SW480 (cell line): ENCODE measurements around the gene TOP2A.

Experiments
- DNase-seq: peaks from one replicate; pipeline ENCODE4 v3.0.0-alpha.2; 2016; ENCODE audit warnings: low spot score

The TOP2A gene

DNA sequence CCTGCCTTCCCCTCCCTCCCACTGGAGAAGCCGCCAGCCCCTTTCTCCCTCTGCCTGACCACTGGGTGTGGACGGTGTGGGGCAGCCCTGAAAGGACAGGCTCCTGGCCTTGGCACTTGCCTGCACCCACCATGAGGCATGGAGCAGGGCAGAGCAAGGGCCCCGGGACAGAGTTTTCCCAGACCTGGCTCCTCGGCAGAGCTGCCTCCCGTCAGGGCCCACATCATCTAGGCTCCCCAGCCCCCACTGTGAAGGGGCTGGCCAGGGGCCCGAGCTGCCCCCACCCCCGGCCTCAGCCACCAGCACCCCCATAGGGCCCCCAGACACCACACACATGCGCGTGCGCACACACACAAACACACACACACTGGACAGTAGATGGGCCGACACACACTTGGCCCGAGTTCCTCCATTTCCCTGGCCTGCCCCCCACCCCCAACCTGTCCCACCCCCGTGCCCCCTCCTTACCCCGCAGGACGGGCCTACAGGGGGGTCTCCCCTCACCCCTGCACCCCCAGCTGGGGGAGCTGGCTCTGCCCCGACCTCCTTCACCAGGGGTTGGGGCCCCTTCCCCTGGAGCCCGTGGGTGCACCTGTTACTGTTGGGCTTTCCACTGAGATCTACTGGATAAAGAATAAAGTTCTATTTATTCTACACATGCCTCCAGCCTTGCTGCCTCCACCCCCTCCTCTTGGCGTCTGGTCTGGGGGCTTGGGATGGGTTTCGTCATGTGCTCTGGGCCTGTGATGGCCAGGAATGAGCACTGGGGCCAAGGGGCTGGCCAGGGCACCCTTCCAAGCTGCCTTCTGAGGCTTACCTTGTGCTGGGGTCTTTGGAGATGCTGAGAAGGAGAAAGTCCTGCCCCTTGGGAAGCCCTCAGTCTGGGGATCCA is 60.5 kb downstream of the TOP2A start:
- DNase-seq: no peak

DNA sequence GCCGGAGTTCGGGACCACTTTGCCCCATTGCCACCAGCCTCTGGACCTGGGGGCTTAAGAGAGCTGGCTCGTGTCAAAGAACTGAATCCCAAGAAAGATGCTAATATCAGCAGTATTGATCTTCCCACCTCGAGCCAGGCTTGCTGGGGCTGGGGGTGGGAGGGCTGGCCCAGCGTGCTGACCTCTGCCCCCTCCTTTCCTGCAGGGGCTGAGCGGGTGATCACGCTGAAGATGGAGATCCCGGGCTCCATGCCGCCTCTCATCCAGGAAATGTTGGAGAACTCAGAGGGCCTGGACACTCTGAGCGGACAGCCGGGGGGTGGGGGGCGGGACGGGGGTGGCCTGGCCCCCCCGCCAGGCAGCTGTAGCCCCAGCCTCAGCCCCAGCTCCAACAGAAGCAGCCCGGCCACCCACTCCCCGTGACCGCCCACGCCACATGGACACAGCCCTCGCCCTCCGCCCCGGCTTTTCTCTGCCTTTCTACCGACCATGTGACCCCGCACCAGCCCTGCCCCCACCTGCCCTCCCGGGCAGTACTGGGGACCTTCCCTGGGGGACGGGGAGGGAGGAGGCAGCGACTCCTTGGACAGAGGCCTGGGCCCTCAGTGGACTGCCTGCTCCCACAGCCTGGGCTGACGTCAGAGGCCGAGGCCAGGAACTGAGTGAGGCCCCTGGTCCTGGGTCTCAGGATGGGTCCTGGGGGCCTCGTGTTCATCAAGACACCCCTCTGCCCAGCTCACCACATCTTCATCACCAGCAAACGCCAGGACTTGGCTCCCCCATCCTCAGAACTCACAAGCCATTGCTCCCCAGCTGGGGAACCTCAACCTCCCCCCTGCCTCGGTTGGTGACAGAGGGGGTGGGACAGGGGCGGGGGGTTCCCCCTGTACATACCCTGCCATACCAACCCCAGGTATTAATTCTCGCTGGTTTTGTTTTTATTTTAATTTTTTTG is 61.6 kb downstream of the TOP2A start:
- DNase-seq: no peak

DNA sequence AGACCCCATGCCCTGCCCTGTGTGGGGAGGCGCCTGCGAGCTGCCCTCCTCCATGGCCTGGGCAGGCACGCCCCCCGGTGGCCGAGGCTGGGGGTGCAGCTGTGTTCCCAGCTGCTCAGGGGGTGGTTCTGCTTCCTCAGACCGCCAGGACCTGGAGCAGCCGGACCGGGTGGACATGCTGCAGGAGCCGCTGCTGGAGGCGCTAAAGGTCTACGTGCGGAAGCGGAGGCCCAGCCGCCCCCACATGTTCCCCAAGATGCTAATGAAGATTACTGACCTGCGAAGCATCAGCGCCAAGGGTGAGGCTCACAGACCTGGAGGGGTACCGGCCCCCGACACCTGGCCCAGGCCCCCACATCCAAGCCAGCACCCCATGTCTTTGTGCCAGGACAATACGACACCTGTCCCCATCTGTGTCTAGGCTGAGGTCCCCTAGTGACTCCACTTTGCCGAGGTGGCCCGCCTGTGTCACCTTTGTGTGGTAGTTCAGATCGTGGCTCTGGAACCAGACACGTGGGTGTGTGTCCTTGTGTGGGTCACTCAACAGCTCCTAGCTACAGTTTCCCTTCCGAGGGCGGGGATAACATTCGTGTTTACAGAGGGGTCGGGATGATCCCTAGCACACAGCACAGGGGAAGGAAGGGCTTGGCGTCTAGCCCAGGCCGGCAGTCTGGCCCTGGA is 62.4 kb downstream of the TOP2A start:
- peak; percentile 37 for DNase-seq

DNA sequence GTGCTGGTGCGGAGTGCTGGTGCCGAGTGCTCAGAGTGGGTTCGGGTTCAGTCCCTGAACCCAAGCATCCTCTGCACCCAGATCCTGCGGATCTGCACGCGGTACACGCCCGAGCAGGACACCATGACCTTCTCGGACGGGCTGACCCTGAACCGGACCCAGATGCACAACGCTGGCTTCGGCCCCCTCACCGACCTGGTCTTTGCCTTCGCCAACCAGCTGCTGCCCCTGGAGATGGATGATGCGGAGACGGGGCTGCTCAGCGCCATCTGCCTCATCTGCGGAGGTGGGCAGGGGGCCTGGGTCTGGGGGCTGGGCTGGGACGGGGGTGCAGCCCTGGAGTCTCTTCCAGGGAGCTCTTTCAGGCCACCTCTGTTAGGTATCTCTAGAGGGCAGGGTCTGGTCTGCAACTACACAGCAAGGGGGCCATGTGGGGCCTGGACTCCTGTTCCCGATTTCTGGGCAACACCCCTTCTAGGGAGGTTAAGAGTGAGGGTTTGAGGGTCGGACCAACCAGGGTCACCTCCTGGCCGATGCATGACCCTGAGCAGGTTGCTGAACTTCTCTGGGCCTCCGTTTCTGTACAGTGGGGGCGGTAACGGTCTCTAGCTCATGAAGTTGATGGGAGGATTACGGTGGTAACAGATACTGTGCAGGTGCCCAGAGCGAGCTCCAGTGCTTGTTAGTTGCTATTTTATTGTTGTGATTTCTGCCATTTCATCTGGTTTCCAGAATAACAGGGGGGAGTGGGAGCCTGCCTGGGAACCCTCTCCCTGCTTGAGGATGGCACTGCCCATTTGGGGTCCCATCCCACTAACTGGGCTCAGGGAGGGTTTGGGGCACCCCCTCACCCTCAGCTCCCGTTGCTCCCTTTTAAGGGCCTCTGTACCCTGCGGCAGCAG is 63.2 kb downstream of the TOP2A start:
- no peak for DNase-seq

DNA sequence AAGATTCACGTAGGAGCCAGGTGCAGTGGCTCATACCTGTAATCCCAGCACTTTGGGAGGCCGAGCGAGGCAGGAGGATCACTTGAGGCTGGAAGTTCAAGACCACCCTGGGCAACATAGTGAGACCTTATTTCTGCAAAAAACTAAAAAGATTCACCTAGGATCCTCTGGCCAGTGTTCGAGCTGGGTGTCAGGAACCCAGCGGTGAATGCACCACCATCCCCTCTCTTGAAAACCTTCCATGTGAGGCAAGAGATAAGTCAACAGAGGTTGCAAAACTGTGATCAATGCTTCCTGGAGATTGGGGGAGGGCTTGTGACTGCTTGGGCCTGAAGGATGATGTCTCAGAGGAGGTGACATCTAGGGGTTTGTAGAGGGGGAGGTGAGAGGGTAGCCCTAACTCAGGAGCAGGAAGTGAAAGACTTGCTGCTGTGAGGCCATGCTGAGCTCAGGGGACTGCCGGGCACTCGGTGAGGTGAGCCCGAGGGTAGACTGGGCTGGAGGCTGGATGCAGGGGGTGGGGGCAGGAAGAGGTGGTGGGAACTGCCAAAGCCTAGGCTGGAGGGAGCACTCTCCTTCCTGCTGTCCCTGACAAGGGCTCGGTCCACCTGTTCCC is 64.8 kb downstream of the TOP2A start:
- DNase-seq: no peak

DNA sequence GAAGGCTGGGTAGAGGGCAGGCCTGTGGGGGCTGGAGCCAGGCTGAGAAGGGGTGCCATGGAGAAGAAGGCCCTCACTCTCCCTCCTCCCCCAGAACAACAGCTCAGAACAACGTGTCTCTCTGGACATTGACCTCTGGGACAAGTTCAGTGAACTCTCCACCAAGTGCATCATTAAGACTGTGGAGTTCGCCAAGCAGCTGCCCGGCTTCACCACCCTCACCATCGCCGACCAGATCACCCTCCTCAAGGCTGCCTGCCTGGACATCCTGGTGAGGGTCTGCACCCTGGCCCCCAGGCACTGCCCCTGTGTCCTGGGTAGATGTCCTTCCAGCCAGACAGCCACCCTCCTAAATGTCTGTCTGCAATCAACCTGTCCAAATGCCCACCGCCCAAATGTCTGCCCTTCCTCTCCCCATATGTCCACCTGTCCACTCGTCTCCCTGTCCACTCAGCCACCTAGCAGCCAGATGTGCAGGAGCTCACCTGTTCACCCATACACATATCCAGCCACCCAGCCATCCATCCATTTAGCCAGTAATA is 65.4 kb downstream of the TOP2A start:
- DNase-seq: no peak

DNA sequence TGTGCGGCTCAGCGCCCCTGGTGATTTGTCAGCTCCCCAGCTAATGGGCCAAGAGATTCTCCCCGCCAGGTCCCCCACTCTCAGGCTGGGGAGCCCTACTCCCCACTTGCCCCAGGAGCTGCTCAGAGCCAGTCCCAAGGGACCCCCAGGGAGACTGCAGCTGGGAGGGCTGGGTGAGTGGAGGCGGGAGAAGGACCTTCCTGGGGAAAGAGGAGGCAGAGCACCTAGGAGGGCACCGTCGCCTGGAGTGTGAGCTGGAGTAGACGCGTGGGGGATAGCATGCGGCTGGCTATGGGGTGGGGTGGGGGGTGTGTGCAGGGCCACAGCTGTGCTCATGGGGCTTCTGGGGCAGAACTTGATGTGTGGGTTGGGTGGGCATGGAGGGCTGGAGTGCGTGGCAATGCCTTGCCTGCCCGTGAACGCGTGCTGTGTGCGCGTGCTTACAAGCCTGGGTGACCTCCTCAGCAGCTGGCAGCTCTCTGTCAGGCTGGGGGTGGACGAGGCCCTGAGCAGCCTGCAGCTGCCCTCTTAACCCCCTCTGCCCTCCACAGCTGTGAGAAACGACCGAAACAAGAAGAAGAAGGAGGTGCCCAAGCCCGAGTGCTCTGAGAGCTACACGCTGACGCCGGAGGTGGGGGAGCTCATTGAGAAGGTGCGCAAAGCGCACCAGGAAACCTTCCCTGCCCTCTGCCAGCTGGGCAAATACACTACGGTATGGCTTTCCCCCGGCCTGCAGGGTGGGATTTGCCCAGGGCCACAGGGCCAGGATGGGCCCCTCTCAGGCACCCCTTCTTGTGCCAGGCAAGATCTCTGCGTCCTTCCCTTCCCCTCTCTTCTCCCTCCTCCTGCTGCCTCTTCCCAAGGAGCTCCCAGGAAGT is 66.1 kb downstream of the TOP2A start:
- no peak for DNase-seq

DNA sequence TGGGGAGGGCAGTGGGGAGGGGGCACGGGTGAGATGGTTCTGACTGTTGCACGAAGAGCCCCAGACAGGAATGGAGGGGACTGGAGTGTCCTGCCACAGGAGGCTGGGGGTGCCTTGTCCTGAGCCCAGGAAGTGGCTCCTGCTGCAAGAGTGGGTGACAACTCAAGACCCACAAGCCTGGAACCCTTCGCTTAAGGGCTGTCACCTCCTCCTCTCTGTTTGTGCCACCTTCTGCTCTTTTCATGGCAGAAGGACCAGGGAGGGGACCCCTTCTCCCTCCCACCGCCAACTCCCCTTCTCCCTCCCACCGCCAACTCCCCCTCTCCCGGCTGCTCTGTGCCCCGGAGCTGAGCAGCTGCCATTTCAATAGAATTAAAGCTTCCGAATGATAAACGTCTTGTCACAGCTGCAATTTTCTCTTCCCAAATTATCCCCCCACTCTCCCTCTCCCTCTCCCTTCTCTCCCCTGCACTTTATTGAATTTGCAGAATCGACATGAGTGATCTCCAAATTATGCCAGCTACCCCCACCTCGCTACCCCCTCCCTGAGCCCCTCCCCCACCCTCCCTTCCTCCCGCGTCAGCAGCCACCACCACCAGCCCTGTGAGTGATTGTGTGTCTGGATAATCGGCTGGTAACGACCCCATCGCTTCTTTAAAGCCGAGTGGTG is 66.9 kb downstream of the TOP2A start:
- no peak for DNase-seq

DNA sequence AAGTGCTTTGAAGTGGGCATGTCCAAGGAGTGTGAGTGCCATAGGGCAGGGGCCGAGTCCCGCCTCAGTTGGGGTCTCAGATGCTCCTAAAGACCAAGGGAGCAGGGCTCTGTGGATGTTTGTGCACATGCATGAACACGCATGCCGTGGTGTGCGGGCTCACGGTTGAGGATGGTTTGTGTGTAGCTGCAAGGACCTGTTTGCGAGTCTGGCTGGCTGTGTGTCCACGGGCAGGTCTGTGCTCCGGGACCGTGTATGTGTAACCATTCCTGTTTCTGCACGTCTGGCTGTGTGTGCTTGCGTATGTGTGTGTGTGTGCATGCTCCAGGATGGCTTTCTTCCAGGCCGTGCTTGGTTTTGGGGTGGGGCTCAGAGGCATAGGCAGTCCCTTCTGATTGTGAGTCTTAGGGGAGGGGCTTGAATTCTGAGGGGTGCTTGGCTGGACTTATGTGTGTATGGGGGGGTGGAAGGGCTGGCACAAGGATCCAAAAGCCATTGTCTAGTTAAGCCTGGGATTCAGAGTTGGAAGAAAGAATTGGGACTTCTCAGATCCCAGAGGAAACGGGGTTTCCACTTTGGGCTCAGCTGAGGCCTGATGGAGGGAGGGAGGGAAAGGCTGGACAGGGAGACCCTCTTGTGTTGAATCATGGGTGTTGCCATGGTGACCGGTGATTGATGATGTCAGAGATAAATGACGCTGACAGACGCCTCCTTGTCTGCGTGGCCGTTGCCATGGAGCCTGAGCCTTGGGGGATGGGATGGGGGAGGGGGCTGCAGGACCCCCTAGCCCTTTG is 67.6 kb downstream of the TOP2A start:
- DNase-seq: no peak

DNA sequence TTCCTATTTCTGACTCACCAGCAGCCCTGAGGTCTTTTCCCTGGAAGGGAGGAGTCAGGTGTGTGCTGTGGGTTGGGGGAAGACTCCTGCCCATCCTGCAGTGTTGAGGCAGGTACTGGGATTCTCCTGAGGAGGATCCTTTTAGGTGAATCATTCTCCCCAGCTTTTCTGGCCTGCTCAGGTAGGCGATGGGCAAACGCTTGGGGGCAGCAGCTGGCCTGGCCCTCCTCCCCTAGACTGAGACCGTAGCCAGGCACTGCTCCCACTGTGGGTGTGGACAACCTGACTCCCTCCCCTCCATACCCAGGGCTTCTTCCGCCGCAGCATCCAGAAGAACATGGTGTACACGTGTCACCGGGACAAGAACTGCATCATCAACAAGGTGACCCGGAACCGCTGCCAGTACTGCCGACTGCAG is 68.2 kb downstream of the TOP2A start:
- no peak for DNase-seq

DNA sequence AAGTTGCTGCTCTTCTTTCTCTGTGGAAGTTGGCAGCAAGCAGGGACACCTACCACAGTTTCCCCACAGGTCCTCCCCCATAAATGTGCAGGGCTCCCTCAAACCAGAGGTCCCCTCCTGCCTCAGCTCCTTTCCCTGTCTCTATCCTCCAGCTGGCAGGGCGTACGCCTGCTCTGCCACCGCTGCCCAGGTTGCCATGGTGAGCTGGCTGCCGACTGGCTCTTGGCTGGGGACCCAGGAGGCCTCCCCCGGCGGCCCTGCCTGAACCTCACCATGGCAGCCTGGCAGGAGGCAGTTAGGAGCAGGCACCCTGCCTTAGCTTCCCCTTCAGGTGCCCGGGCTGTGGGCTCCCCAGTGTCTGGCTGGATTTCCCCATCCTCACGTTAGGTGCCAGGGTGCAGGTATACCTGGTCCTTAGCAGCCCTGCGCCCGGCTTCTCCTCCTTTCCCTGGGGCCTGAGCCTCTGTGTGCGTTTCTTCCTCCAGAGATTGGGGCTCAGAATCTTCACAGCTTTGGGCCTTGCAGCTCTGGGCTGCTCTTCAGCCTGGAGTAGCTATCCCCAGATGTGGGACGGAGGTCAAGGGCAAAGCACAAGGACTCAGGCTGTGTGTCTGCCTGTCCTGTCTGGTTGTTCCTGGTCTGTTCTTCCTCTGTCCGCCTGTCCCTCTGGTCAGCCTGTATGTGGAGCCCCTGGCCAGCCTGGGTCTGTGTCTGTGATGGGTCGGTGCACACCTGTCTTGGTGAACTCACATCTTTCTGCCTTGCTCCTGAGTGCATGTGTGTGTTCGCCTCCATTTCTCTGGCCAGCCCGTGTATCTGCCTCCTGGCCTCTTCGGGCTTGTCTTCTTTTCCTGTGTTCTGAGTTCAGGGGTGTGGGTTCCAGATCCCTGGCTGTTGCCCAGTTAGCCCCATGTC is 68.9 kb downstream of the TOP2A start:
- no peak for DNase-seq

DNA sequence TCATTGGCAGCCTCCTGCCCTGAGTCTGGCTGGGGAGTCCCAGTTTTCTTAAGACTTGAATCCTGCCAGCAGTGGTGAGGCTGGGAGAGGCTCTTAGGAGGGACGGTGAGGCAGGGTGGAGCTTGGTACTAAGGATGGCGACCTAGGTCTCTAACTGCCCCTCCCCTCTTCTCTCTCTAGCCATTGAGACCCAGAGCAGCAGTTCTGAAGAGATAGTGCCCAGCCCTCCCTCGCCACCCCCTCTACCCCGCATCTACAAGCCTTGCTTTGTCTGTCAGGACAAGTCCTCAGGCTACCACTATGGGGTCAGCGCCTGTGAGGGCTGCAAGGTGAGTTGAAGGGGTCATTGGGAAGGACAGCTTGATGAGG is 69.6 kb downstream of the TOP2A start:
- DNase-seq: no peak

DNA sequence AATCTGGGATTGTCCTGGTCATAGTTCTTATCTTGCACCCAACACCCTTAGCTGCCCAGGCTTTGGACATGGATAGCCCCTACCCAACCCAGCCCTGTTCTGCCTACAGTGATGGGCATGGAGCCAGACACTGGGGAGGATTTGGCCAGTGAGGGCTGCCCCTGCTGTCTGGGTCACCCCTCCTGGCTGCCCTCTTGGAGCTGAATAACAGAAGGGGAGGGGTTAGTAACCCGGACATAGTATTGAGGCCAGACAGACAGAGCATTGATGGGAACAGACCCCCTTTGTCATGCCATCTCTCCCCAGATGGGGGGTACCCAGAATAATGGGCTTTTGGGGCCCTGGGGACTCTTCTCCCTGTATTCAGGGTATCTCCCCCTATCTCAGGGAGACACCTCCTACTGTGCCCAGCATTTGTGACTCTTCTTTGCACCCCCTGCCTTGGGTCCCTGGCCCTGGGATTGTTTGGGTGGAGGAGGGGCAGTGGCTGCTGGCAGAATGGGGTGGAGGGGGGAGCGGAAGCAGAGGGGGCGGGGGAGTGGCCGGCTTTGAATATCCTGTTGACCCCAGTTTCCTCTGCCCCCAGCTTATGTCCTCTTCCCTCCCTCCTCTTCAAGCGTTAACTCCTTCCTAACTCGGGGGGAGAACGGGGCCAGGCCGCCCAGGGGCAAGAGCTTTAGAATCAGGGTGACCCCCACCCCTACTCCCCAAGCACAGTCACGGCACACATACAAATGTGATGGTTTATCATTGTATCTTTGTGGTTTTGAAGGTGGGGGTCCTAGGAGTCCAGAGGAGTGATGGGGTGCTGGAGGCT is 70.2 kb downstream of the TOP2A start:
- DNase-seq: no peak

DNA sequence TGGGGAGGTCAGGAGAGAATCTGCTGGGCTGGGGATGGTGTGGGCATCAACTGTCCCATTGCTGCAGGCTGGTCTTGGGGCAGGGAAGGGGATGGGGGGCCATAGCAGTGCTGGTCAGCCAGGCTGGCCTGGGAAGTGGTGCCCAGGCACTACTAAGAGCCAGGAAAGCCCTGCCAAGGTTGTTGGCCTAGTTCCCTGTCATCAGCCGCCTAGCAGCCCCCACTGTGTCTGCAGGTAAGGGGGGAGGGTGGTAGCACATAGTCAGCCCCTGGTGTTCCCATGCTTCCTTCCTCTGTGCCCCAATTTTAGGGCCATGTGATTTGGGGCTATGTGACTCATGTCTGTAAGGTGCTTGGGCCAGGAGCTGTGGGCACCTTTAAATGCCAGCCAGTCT is 70.9 kb downstream of the TOP2A start:
- no peak for DNase-seq

DNA sequence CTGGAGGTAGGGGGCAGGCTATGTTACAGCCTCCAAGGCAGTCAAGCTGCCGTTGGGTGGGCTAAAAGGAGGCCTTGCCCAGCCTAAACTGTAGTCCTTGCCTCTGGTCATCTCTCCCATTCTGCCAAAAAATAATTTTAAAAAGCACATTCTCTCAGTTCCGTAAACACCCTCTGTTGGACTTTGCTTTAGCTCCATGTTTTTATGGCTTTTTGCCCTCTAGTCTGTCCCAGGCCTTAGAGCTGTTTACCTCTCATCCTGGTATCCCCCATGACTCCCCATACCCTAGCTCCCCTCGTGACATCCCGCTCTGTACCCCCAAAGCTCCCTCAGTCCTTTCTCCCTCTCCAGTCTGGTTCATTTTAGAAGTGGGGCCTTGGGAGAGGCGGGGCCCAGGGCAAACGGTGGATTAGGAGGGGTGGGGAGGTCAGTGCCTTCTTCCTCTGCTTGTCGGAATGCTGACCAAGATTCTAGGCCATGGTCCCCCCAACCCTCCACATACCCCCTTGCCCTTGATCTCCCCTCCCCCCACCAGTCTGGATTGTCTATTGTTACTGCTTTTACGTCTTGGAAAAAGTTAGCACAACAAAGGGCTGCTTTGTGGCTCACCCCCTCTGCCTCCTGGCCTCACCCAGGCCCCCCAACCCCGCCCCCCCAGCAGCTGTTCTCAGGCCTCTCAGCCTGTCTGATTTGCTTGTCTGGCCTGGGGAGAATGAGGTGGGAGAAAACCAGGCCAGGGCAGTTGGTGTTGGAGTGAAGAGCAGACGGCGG is 71.5 kb downstream of the TOP2A start:
- DNase-seq: no peak
